ENCODE measurements around the gene MARVELD3. TPM values are rescaled to one million over a fixed set of nuclear protein-coding genes. Genes with fewer than 3 reads are reported as not detected.
"Not testable (repeated sequence)": the region's sequence is repeated elsewhere in the genome, so short reads cannot be mapped to it uniquely, and the experiment has no call there.

The MARVELD3 gene
- polyA plus RNA-seq, 2 donors, result 2.9 to 4.2 TPM

- WGBS, 2 donors, result 71 to 74% methylated on average over 3 of the region's 3 CpGs
- Histone ChIP-seq H3K27ac (ENCODE audit: low read depth in 2 of 2, low read length in 1 of 2) (no peak overlapping the region), H3K27me3 (ENCODE audit: control insufficient read depth in 1 of 2, insufficient read depth in 2 of 2, low read length in 2 of 2) (no peaks in the 10 kb centered on the region), H3K4me1 (ENCODE audit: control insufficient read depth in 2 of 2, insufficient read depth in 2 of 2, low read length in 1 of 2) (no peaks in the 10 kb centered on the region), H3K4me3 (ENCODE audit: low read depth in 1 of 2, low read length in 2 of 2) (no peak overlapping the region), H3K36me3 (ENCODE audit: control insufficient read depth in 2 of 2, insufficient read depth in 2 of 2, low read length in 1 of 2) (no peaks in the 10 kb centered on the region), H3K9me3 (ENCODE audit: control insufficient read depth in 2 of 2, insufficient read depth in 1 of 2, low read depth in 1 of 2, low read length in 1 of 2) (no peaks in the 10 kb centered on the region)
These were observed 32.7 kb upstream of the MARVELD3 start for GRCh38 chr16:71593048-71593999.

- Histone ChIP-seq H3K27me3 (ENCODE audit: control insufficient read depth in 1 of 2, insufficient read depth in 2 of 2, low read length in 2 of 2) (no peaks in the 10 kb centered on the region), H3K9me3 (ENCODE audit: control insufficient read depth in 2 of 2, insufficient read depth in 1 of 2, low read depth in 1 of 2, low read length in 1 of 2) (no peaks in the 10 kb centered on the region), H3K36me3 (ENCODE audit: control insufficient read depth in 2 of 2, insufficient read depth in 2 of 2, low read length in 1 of 2) (no peaks in the 10 kb centered on the region), H3K4me1 (ENCODE audit: control insufficient read depth in 2 of 2, insufficient read depth in 2 of 2, low read length in 1 of 2) (no peaks in the 10 kb centered on the region), H3K27ac (ENCODE audit: low read depth in 2 of 2, low read length in 1 of 2) (no peak overlapping the region), H3K4me3 (ENCODE audit: low read depth in 1 of 2, low read length in 2 of 2) (no peak overlapping the region)
- WGBS, 2 donors, result 68 to 71% methylated on average over 5 of the region's 5 CpGs
These were observed 31.9 kb upstream of the MARVELD3 start for GRCh38 chr16:71594000-71594646.

- H3K9me3 ChIP-seq (ENCODE audit: control insufficient read depth in 2 of 2, insufficient read depth in 1 of 2, low read depth in 1 of 2, low read length in 1 of 2); H3K27ac ChIP-seq (ENCODE audit: low read depth in 2 of 2, low read length in 1 of 2); H3K36me3 ChIP-seq (ENCODE audit: control insufficient read depth in 2 of 2, insufficient read depth in 2 of 2, low read length in 1 of 2); H3K4me3 ChIP-seq (ENCODE audit: low read depth in 1 of 2, low read length in 2 of 2); H3K4me1 ChIP-seq (ENCODE audit: control insufficient read depth in 2 of 2, insufficient read depth in 2 of 2, low read length in 1 of 2); H3K27me3 ChIP-seq (ENCODE audit: control insufficient read depth in 1 of 2, insufficient read depth in 2 of 2, low read length in 2 of 2): not testable (repeated sequence)
- WGBS, 2 donors, result 76 to 83% methylated on average over 6 to 7 of the region's 7 CpGs
These were observed 30.6 kb upstream of the MARVELD3 start for GRCh38 chr16:71595340-71595826.

GRCh38 chr16:71598426-71598825, 27.6 kb upstream of the MARVELD3 start:
- 39 to 40% methylated on average over 2 of the region's 2 CpGs for WGBS, 2 donors
- not testable (repeated sequence) for H3K27me3 ChIP-seq (ENCODE audit: control insufficient read depth in 1 of 2, insufficient read depth in 2 of 2, low read length in 2 of 2); H3K4me3 ChIP-seq (ENCODE audit: low read depth in 1 of 2, low read length in 2 of 2); H3K4me1 ChIP-seq (ENCODE audit: control insufficient read depth in 2 of 2, insufficient read depth in 2 of 2, low read length in 1 of 2); H3K9me3 ChIP-seq (ENCODE audit: control insufficient read depth in 2 of 2, insufficient read depth in 1 of 2, low read depth in 1 of 2, low read length in 1 of 2); H3K36me3 ChIP-seq (ENCODE audit: control insufficient read depth in 2 of 2, insufficient read depth in 2 of 2, low read length in 1 of 2); H3K27ac ChIP-seq (ENCODE audit: low read depth in 2 of 2, low read length in 1 of 2)

DNA sequence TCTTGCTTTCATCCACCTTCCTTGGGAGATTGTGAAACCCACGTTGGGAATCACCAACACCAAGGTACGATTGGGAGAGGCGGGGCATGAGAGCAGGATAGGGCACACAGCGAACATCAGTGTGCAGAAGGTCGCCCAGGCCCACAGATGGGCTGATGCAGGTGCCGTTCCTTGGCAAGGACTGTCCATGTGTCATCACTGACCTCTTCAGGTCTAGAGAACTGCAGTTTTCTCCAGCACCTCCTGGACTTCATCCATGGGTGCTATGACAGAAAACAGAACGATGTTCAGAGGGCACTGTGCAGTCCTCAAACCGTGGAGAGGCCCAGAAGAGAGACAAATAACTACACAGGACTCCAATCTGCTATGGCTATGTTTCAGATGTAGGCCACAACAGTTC, 25.2 kb upstream of the MARVELD3 start:
- WGBS, 2 donors, result 74 to 78% methylated on average over 8 of the region's 8 CpGs
- no peaks in the 10 kb centered on the region for H3K4me1 ChIP-seq (ENCODE audit: control insufficient read depth in 2 of 2, insufficient read depth in 2 of 2, low read length in 1 of 2)
- H3K36me3 ChIP-seq (ENCODE audit: control insufficient read depth in 2 of 2, insufficient read depth in 2 of 2, low read length in 1 of 2), result no peaks in the 10 kb centered on the region
- no peaks in the 10 kb centered on the region for H3K27me3 ChIP-seq (ENCODE audit: control insufficient read depth in 1 of 2, insufficient read depth in 2 of 2, low read length in 2 of 2)
- H3K9me3 ChIP-seq (ENCODE audit: control insufficient read depth in 2 of 2, insufficient read depth in 1 of 2, low read depth in 1 of 2, low read length in 1 of 2), result no peaks in the 10 kb centered on the region
- no peak overlapping the region for H3K4me3 ChIP-seq (ENCODE audit: low read depth in 1 of 2, low read length in 2 of 2)
- no peak overlapping the region for H3K27ac ChIP-seq (ENCODE audit: low read depth in 2 of 2, low read length in 1 of 2)

DNA sequence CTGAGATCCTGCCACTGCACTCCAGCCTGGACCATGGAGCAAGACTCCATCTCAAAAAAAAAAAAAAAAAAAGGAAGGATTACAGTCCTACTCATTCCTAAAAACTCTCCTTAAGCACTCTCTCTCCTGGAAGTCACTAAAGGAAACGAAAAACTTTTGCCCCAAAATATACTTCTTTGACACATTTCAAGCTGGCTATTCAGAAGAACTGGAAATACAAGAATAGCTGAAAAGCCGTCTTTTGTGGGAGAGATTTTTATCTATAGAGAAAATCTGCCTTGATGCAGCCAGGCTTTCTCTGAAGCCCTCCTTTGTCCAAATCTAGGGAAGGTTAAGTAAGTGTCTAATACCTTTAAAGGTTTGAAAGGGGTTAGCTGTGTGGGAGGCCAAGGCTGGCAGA, 16.9 kb upstream of the MARVELD3 start:
- Histone ChIP-seq H3K27ac (ENCODE audit: low read depth in 2 of 2, low read length in 1 of 2) (no peak overlapping the region), H3K27me3 (ENCODE audit: control insufficient read depth in 1 of 2, insufficient read depth in 2 of 2, low read length in 2 of 2) (no peaks in the 10 kb centered on the region), H3K36me3 (ENCODE audit: control insufficient read depth in 2 of 2, insufficient read depth in 2 of 2, low read length in 1 of 2) (no peaks in the 10 kb centered on the region), H3K4me1 (ENCODE audit: control insufficient read depth in 2 of 2, insufficient read depth in 2 of 2, low read length in 1 of 2) (no peaks in the 10 kb centered on the region), H3K4me3 (ENCODE audit: low read depth in 1 of 2, low read length in 2 of 2) (no peak overlapping the region), H3K9me3 (ENCODE audit: control insufficient read depth in 2 of 2, insufficient read depth in 1 of 2, low read depth in 1 of 2, low read length in 1 of 2) (no peaks in the 10 kb centered on the region)
- WGBS, 2 donors, result 34 to 39% methylated on average over 2 of the region's 2 CpGs

- WGBS, 2 donors, result 82 to 84% methylated on average over 4 of the region's 4 CpGs
- no peaks in the 10 kb centered on the region for H3K4me1 ChIP-seq (ENCODE audit: control insufficient read depth in 2 of 2, insufficient read depth in 2 of 2, low read length in 1 of 2)
- no peak overlapping the region for H3K27ac ChIP-seq (ENCODE audit: low read depth in 2 of 2, low read length in 1 of 2)
- no peak overlapping the region for H3K4me3 ChIP-seq (ENCODE audit: low read depth in 1 of 2, low read length in 2 of 2)
- H3K27me3 ChIP-seq (ENCODE audit: control insufficient read depth in 1 of 2, insufficient read depth in 2 of 2, low read length in 2 of 2), result no peaks in the 10 kb centered on the region
- H3K9me3 ChIP-seq (ENCODE audit: control insufficient read depth in 2 of 2, insufficient read depth in 1 of 2, low read depth in 1 of 2, low read length in 1 of 2), result no peaks in the 10 kb centered on the region
- no peaks in the 10 kb centered on the region for H3K36me3 ChIP-seq (ENCODE audit: control insufficient read depth in 2 of 2, insufficient read depth in 2 of 2, low read length in 1 of 2)
These were observed 15.5 kb upstream of the MARVELD3 start for GRCh38 chr16:71610447-71610846.

DNA sequence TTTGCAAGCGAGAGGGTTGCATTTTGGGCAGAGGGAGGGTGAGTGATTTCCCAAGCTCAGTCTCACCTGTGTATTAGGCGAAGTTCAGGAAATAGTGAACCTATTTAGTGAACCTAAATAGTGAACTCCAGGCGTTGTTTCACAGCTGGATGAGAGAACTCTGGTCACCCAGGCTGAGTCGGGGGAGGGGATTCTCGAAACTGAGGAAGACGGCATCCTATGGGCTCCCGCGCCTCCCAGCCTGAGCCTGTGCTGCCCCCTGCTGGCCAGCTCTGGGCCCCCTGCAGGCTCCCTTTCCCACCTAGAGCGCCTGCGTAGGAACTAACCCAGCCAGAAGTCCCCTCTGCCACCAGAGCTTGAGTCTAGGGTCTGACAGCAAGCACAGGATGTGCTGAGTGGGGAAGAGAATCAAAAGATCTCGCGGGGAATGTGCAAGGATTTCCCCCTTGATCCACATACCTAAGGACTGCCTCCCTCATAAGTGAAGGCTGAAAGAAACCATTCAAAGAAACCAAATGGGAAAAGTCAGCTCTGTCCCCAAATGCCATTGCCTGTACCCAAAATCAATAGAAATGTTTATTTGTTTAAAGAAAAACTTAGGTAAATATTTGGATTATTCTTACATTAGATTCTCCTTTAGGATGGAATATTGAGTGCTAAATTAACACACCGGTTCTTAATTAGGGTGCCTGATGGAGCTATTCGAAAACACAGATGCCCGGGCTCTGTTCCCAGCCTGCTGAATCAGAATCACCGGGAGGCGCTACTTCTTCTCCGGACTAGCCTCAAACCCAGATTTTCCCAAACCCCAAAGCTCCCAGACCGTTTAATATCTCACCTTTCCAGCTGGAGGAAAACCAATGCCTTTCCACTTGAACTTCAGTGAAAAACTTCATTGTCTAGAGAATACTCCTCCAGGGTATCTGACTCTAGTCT, 14.8 kb upstream of the MARVELD3 start:
- Histone ChIP-seq H3K9me3 (ENCODE audit: control insufficient read depth in 2 of 2, insufficient read depth in 1 of 2, low read depth in 1 of 2, low read length in 1 of 2) (no peaks in the 10 kb centered on the region), H3K27ac (ENCODE audit: low read depth in 2 of 2, low read length in 1 of 2) (no peak overlapping the region), H3K4me3 (ENCODE audit: low read depth in 1 of 2, low read length in 2 of 2) (no peak overlapping the region), H3K4me1 (ENCODE audit: control insufficient read depth in 2 of 2, insufficient read depth in 2 of 2, low read length in 1 of 2) (no peaks in the 10 kb centered on the region), H3K36me3 (ENCODE audit: control insufficient read depth in 2 of 2, insufficient read depth in 2 of 2, low read length in 1 of 2) (no peaks in the 10 kb centered on the region), H3K27me3 (ENCODE audit: control insufficient read depth in 1 of 2, insufficient read depth in 2 of 2, low read length in 2 of 2) (no peaks in the 10 kb centered on the region)
- WGBS, 2 donors, result 15 to 16% methylated on average over 19 of the region's 19 CpGs

GRCh38 chr16:71614956-71615355, 11.0 kb upstream of the MARVELD3 start:
- H3K27ac ChIP-seq (ENCODE audit: low read depth in 2 of 2, low read length in 1 of 2); H3K27me3 ChIP-seq (ENCODE audit: control insufficient read depth in 1 of 2, insufficient read depth in 2 of 2, low read length in 2 of 2); H3K9me3 ChIP-seq (ENCODE audit: control insufficient read depth in 2 of 2, insufficient read depth in 1 of 2, low read depth in 1 of 2, low read length in 1 of 2); H3K36me3 ChIP-seq (ENCODE audit: control insufficient read depth in 2 of 2, insufficient read depth in 2 of 2, low read length in 1 of 2); H3K4me1 ChIP-seq (ENCODE audit: control insufficient read depth in 2 of 2, insufficient read depth in 2 of 2, low read length in 1 of 2); H3K4me3 ChIP-seq (ENCODE audit: low read depth in 1 of 2, low read length in 2 of 2): not testable (repeated sequence)
- 80 to 90% methylated on average over 8 of the region's 8 CpGs for WGBS, 2 donors
